ENCODE measurements around the gene PRL. TPM values are rescaled to one million over a fixed set of nuclear protein-coding genes. Genes with fewer than 3 reads are reported as not detected.

PRL gene
- total and polyA plus RNA-seq, 12 donors = not detected

GRCh38 chr6:22332711-22333110 lies 35.9 kb upstream of the PRL start:
- no peak overlapping the region for H3K27ac ChIP-seq
- no peaks in the 10 kb centered on the region for H3K9me3 ChIP-seq
- intact Hi-C loops (cut with DNase I) = no loop called here
- H3K36me3 ChIP-seq = no peaks in the 10 kb centered on the region
- no peaks in the 10 kb centered on the region for H3K27me3 ChIP-seq
- H3K4me3 ChIP-seq = no peak overlapping the region
- ATAC-seq (no peak), DNase-seq (no peak)
- no peaks in the 10 kb centered on the region for H3K4me1 ChIP-seq
- 75 to 91% methylated on average over 4 of the region's 4 CpGs for whole genome bisulfite sequencing, 2 donors
- no peak for TF ChIP-seq CTCF (IDR thresholded peaks at IDR 0.05)

GRCh38 chr6:22332216-22332615 lies 35.4 kb upstream of the PRL start:
- H3K4me3 ChIP-seq = no peak overlapping the region
- intact Hi-C loops (cut with DNase I) = no loop called here
- H3K36me3 ChIP-seq = no peaks in the 10 kb centered on the region
- no peaks in the 10 kb centered on the region for H3K27me3 ChIP-seq
- WGBS, 2 donors = 96 to 97% methylated on average over 2 of the region's 2 CpGs
- DNase-seq (no peak), ATAC-seq (no peak)
- H3K9me3 ChIP-seq = no peaks in the 10 kb centered on the region
- H3K27ac ChIP-seq = no peak overlapping the region
- TF ChIP-seq CTCF (IDR thresholded peaks at IDR 0.05) = no peak
- no peaks in the 10 kb centered on the region for H3K4me1 ChIP-seq

GRCh38 chr6:22330941-22331340 lies 34.1 kb upstream of the PRL start:
- TF ChIP-seq CTCF (IDR thresholded peaks at IDR 0.05) = no peak

GRCh38 chr6:22328474-22328873 lies 31.6 kb upstream of the PRL start:
- intact Hi-C loops (cut with DNase I) = no loop called here
- H3K27me3 ChIP-seq = no peaks in the 10 kb centered on the region
- no peaks in the 10 kb centered on the region for H3K36me3 ChIP-seq
- no peak for DNase-seq
- TF ChIP-seq CTCF (IDR thresholded peaks at IDR 0.05) = no peak
- no peak overlapping the region for H3K4me3 ChIP-seq
- H3K4me1 ChIP-seq = no peaks in the 10 kb centered on the region
- 71 to 73% methylated on average over 5 of the region's 5 CpGs for WGBS, 2 donors
- H3K9me3 ChIP-seq = no peaks in the 10 kb centered on the region
- no peak for ATAC-seq
- no peak overlapping the region for H3K27ac ChIP-seq

More at GRCh38 chr6:22330941-22331340, 34.1 kb upstream of the PRL start:
- Histone ChIP-seq H3K9me3 (no peaks in the 10 kb centered on the region), H3K4me1 (no peaks in the 10 kb centered on the region), H3K27me3 (no peaks in the 10 kb centered on the region), H3K36me3 (no peaks in the 10 kb centered on the region), H3K27ac (no peak overlapping the region), H3K4me3 (no peak overlapping the region)
- 99% methylated on average over 4 of the region's 4 CpGs for whole genome bisulfite sequencing, 2 donors
- no peak for DNase-seq
- intact Hi-C loops (cut with DNase I) = no loop called here
- no peak for ATAC-seq

GRCh38 chr6:22327881-22328280 lies 31.0 kb upstream of the PRL start:
- Histone ChIP-seq H3K9me3 (no peaks in the 10 kb centered on the region), H3K27me3 (no peaks in the 10 kb centered on the region), H3K4me3 (no peak overlapping the region), H3K4me1 (no peaks in the 10 kb centered on the region), H3K27ac (no peak overlapping the region), H3K36me3 (no peaks in the 10 kb centered on the region)
- no peak for TF ChIP-seq CTCF (IDR thresholded peaks at IDR 0.05)
- no peak for DNase-seq
- 80 to 89% methylated on average over 2 of the region's 2 CpGs for WGBS, 2 donors
- ATAC-seq = no peak
- intact Hi-C loops (cut with DNase I) = no loop called here

Data from heart right ventricle (tissue), 16 donors.